Fibroblast of lung (primary cell): ENCODE measurements around the gene THAP4. TPM values are rescaled to one million over a fixed set of nuclear protein-coding genes. Genes with fewer than 3 reads are reported as not detected.

Experiments used
- DNase-seq, 2 donors: peaks; one replicate each; pipeline versions ENCODE4 v3.0.0 to v3.0.0-alpha.2; 2010; ENCODE audit warnings: low read depth in 2 of 2
- H2AFZ ChIP-seq: 2 replicates; pipeline ENCODE4 v1.5.1; 2012; ENCODE audit warnings: low read length, control low read depth, inconsistent platforms
- H3K27ac ChIP-seq: 2 replicates; pipeline ENCODE4 v1.5.1; 2011; ENCODE audit warnings: low read length, control low read depth; ENCODE audit not compliant: insufficient read depth
- H3K27me3 ChIP-seq: 2 replicates; pipeline ENCODE4 v1.5.1; 2011; ENCODE audit warnings: mild to moderate bottlenecking, low read length; ENCODE audit not compliant: control insufficient read depth, insufficient read depth
- H3K36me3 ChIP-seq: 2 replicates; pipeline ENCODE4 v1.5.1; 2011; ENCODE audit warnings: low read length; ENCODE audit not compliant: control insufficient read depth, insufficient read depth
- H3K4me1 ChIP-seq: 2 replicates; pipeline ENCODE4 v1.5.1; 2011; ENCODE audit warnings: low read length; ENCODE audit not compliant: control insufficient read depth, insufficient read depth; ENCODE audit errors: extremely low read depth
- H3K4me2 ChIP-seq: 2 replicates; pipeline ENCODE4 v1.5.1; 2011; ENCODE audit warnings: low read length, control low read depth; ENCODE audit not compliant: insufficient read depth; ENCODE audit errors: extremely low read depth
- H3K4me3 ChIP-seq, 4 experiments: fragments of 200-600 bp in 1 of 4; sonication (generic) in 1 of 4; replicated peaks in 1 of 4; 2 replicates each; pipeline ENCODE4 v1.5.1; 2011 to 2016; ENCODE audit warnings: low read length in 4 of 4, low read depth in 3 of 4, mild to moderate bottlenecking in 3 of 4, control low read depth in 2 of 4, inconsistent platforms in 1 of 4, mixed read lengths in 1 of 4; ENCODE audit not compliant: insufficient read depth in 1 of 4; ENCODE audit errors: control extremely low read depth in 1 of 4
- H3K79me2 ChIP-seq: 2 replicates; pipeline ENCODE4 v1.5.1; 2012; ENCODE audit warnings: mild to moderate bottlenecking, low read length, inconsistent platforms; ENCODE audit not compliant: control insufficient read depth, insufficient read depth
- H3K9ac ChIP-seq: 2 replicates; pipeline ENCODE4 v1.5.1; 2011; ENCODE audit warnings: mild to moderate bottlenecking, low read length, control low read depth; ENCODE audit not compliant: insufficient read depth
- H3K9me3 ChIP-seq: 2 replicates; pipeline ENCODE4 v1.5.1; 2012; ENCODE audit warnings: low read depth, low read length; ENCODE audit not compliant: control insufficient read depth, insufficient read depth
- H4K20me1 ChIP-seq: 2 replicates; pipeline ENCODE4 v1.5.1; 2011; ENCODE audit warnings: low read length; ENCODE audit not compliant: control insufficient read depth, insufficient read depth; ENCODE audit errors: extremely low read depth
- EZH2 ChIP-seq: IDR thresholded peaks from 2 replicates; pipeline ENCODE4 v1.5.1; 2012; ENCODE audit warnings: low read length, control low read depth, mild to moderate bottlenecking; ENCODE audit errors: missing control alignments
- polyA plus RNA-seq, 2 donors: library from polyadenylated mRNA; depleted of rRNA in 1 of 2; stranded (reverse) in 1 of 2; unstranded in 1 of 2; fragments of >200 nt; gene quantifications; 2 replicates each; pipeline ENCODE4 v1.2.1, GENCODE V29; 2011 to 2012; ENCODE audit warnings: missing spikeins in 1 of 2
- total RNA-seq: library from RNA; depleted of rRNA; stranded (reverse); fragments of >200 nt; gene quantifications from 2 replicates; pipeline ENCODE4 v1.2.1, GENCODE V29; 2014
- TF ChIP-seq, protein P1 (sequence below), 2 donors: IDR thresholded peaks in 1 of 2; conservative IDR thresholded peaks in 1 of 2; 1 replicate in 1 of 2; 2 replicates in 1 of 2; pipeline ENCODE4 v1.5.1; 2011 to 2012; ENCODE audit warnings: low read length in 2 of 2, control low read depth in 1 of 2, inconsistent platforms in 1 of 2, low read depth in 1 of 2, mild to moderate bottlenecking in 1 of 2

The THAP4 gene
- total and polyA plus RNA-seq, 2 donors (not counting 1 experiment from before 2014, with no cell fraction given): 19.3 to 47.7 TPM

- Histone ChIP-seq H3K9me3 (no peaks in the 10 kb centered on the region), H3K4me1 (peaks cover 16% of the 10 kb centered on the region), H3K27ac (no peak overlapping the region), H3K4me3 (peak overlapping the region in 2 of 4 experiments; percentile 69), H3K27me3 (no peaks in the 10 kb centered on the region), H3K36me3 (peaks cover 15% of the 10 kb centered on the region), H4K20me1 (no peaks in the 10 kb centered on the region), H3K4me2 (peak overlapping the region; percentile 88), H2AFZ (no peak overlapping the region), H3K79me2 (peaks cover 23% of the 10 kb centered on the region), H3K9ac (no peak overlapping the region)
- no peak for TF ChIP-seq EZH2
- TF ChIP-seq, protein P1, sequence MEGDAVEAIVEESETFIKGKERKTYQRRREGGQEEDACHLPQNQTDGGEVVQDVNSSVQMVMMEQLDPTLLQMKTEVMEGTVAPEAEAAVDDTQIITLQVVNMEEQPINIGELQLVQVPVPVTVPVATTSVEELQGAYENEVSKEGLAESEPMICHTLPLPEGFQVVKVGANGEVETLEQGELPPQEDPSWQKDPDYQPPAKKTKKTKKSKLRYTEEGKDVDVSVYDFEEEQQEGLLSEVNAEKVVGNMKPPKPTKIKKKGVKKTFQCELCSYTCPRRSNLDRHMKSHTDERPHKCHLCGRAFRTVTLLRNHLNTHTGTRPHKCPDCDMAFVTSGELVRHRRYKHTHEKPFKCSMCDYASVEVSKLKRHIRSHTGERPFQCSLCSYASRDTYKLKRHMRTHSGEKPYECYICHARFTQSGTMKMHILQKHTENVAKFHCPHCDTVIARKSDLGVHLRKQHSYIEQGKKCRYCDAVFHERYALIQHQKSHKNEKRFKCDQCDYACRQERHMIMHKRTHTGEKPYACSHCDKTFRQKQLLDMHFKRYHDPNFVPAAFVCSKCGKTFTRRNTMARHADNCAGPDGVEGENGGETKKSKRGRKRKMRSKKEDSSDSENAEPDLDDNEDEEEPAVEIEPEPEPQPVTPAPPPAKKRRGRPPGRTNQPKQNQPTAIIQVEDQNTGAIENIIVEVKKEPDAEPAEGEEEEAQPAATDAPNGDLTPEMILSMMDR (conservative IDR thresholded peaks at IDR 0.05 in 1 of 2, IDR thresholded peaks at IDR 0.05 in 1 of 2; ENCODE audit: low read depth in 1 of 2, low read length in 2 of 2): no peak
- peak in 1 of 2 donors; percentile 49 for DNase-seq
Measured at GRCh38 chr2:241560883-241561474, 76.0 kb downstream of the THAP4 start.

DNA sequence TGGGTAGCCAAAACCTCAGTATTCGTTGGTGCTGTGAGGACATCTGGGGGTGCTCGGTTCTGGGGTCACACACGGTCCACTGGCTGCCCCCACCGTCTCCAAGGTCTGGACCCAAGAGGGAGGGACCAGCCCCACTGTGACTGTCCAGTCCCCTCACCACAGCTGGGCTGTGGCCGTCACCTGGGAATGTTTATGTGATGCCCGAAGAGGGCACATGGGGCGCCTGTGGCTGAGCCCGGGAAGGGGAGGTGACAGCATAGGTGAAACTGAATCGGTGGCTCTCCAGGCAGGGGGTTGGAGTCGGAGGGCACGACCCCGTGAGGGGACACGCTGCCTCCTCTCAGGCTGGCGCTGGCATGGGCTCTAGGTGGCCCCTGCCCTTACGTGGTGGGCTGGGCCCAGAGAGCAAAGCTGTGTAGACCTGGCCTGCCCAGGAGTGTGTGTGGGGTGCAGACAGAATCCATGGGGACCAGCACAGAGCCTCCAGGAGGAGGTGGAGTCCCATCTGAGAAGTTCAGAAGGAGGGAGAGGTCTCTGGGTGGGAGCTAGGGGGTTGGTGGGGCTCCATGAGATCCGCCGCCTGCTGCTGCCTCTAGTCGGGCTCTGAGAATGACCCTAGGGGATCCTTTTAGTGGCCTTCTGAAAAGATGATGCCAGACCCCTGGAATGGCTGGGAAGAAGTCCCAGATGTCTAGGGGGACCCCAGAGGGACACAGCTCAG, 76.6 kb downstream of the THAP4 start:
- DNase-seq: no peak
- H3K27me3 ChIP-seq: no peaks in the 10 kb centered on the region
- TF ChIP-seq EZH2: no peak
- TF ChIP-seq, protein P1 (conservative IDR thresholded peaks at IDR 0.05 in 1 of 2, IDR thresholded peaks at IDR 0.05 in 1 of 2; ENCODE audit: low read depth in 1 of 2, low read length in 2 of 2): no peak
- H3K9me3 ChIP-seq: no peaks in the 10 kb centered on the region
- H3K36me3 ChIP-seq: peaks cover 15% of the 10 kb centered on the region
- H3K79me2 ChIP-seq: peaks cover 23% of the 10 kb centered on the region
- peak overlapping the region; percentile 16 for H3K9ac ChIP-seq
- peaks cover 16% of the 10 kb centered on the region for H3K4me1 ChIP-seq
- peak overlapping the region; percentile 32 for H3K27ac ChIP-seq
- H3K4me2 ChIP-seq: peak overlapping the region; percentile 88
- H2AFZ ChIP-seq: no peak overlapping the region
- H4K20me1 ChIP-seq: no peaks in the 10 kb centered on the region
- H3K4me3 ChIP-seq: peak overlapping the region; percentile 51 to 69 (median 66)

DNA sequence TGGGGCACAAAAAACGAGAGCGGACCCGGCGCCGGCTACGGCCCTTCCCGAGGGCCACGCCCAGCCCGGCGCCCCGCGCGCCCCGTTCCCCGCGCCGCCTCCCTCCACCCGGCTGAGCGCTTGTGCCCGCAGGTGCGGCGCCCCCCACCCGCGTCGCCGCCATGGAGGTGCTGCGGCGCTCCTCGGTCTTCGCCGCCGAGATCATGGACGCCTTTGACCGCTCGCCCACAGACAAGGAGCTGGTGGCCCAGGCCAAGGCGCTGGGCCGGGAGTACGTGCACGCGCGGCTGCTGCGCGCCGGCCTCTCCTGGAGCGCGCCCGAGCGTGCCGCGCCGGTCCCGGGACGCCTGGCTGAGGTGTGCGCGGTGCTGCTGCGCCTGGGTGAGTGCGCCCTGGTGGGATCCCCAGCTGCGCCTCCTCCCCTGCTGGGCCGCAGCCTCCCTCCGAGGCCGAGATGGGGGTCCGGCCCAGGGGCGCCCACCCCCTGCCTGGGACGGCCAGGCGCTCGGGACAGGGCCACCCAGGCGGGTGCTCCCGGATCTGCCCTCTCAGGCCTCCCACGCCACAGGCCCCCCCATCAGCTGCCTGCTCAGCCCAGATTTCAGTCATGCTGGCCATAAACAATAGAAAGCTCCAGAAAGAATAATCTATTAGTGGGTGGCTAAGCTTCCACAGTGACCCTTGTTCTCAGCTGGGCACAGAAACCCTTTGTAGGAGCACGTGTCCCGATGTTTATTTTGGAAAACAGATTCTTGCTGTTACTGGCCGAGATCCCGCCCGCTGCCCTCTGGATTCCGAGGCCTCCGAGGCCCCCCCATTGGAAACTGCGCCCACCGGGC, 77.4 kb downstream of the THAP4 start:
- peak; percentile 51 to 59 for DNase-seq
- TF ChIP-seq, protein P1 (conservative IDR thresholded peaks at IDR 0.05 in 1 of 2, IDR thresholded peaks at IDR 0.05 in 1 of 2; ENCODE audit: low read depth in 1 of 2, low read length in 2 of 2): no peak
- Histone ChIP-seq H3K36me3 (peaks cover 15% of the 10 kb centered on the region), H3K4me1 (peaks cover 16% of the 10 kb centered on the region), H4K20me1 (no peaks in the 10 kb centered on the region), H2AFZ (peak overlapping the region; percentile 20), H3K4me2 (peak overlapping the region; percentile 88), H3K9me3 (no peaks in the 10 kb centered on the region), H3K9ac (peak overlapping the region; percentile 72), H3K27ac (peak overlapping the region; percentile 32), H3K27me3 (no peaks in the 10 kb centered on the region), H3K79me2 (peaks cover 23% of the 10 kb centered on the region), H3K4me3 (peak overlapping the region; percentile 51 to 69 (median 66))
